MCF 10A (cell line): ENCODE measurements around the gene BICRAL. TPM values are rescaled to one million over a fixed set of nuclear protein-coding genes. Genes with fewer than 3 reads are reported as not detected.
"Not testable (repeated sequence)": the region's sequence is repeated elsewhere in the genome, so short reads cannot be mapped to it uniquely, and the experiment has no call there.

Experiments
- BruUV-seq: library from RNA; stranded (reverse); fragments of 400-500 nt; replicated peaks from 2 replicates; lab custom pipeline; 2021; lab: Mats Ljungman, UMichigan
- CTCF ChIA-PET: fragments of 300-600 bp; sonication (Branson Sonifier 250); formaldehyde crosslinking; extraction: SDS; loops from one replicate; lab custom pipeline; 2021; ENCODE audit warnings: antibody characterized with exemption, inconsistent platforms; lab: Yijun Ruan, JAX
- POLR2A ChIA-PET: fragments of 300-600, 350-650 bp; sonication (Branson Sonifier 250); formaldehyde crosslinking; extraction: SDS; loops from one replicate; lab custom pipeline; 2020; ENCODE audit warnings: antibody characterized with exemption, inconsistent platforms; lab: Yijun Ruan, JAX
- DNase-seq: peaks from one replicate; pipeline ENCODE4 v3.0.0-alpha.2; 2018; ENCODE audit not compliant: unreplicated experiment
- H3K27ac Mint-ChIP-seq: one replicate; pipeline ENCODE4 v1.8.0; 2022; ENCODE audit warnings: mild to moderate bottlenecking, low read depth, mixed read lengths; ENCODE audit not compliant: unreplicated experiment
- H3K27me3 Mint-ChIP-seq: one replicate; pipeline ENCODE4 v1.8.0; 2022; ENCODE audit warnings: mixed read lengths; ENCODE audit not compliant: insufficient read depth, unreplicated experiment
- H3K36me3 Mint-ChIP-seq: one replicate; pipeline ENCODE4 v1.8.0; 2022; ENCODE audit warnings: mild to moderate bottlenecking, moderate library complexity, mixed read lengths; ENCODE audit not compliant: insufficient read depth, unreplicated experiment
- H3K4me1 Mint-ChIP-seq: one replicate; pipeline ENCODE4 v1.8.0; 2022; ENCODE audit warnings: mixed read lengths; ENCODE audit not compliant: insufficient read depth, unreplicated experiment
- H3K4me3 Mint-ChIP-seq: one replicate; pipeline ENCODE4 v1.8.0; 2022; ENCODE audit warnings: mild to moderate bottlenecking, moderate library complexity, mixed read lengths; ENCODE audit not compliant: unreplicated experiment
- H3K9me3 Mint-ChIP-seq: one replicate; pipeline ENCODE4 v1.8.0; 2022; ENCODE audit warnings: mixed read lengths; ENCODE audit not compliant: unreplicated experiment
- CTCF ChIP-seq: fragments of 200-600 bp; IDR thresholded peaks from one replicate; pipeline ENCODE4 v1.8.0; 2022; ENCODE audit warnings: antibody characterized with exemption, mild to moderate bottlenecking; ENCODE audit not compliant: unreplicated experiment
- intact Hi-C: fragments of 100-400 bp; cut with micrococcal nuclease; formaldehyde crosslinking; loops from 2 replicates; pipeline ENCODE4 v1.14.1; 2022
- total RNA-seq: library from RNA; stranded (reverse); gene quantifications from 2 replicates; pipeline ENCODE4 v1.2.3, GENCODE V29; 2022

BICRAL gene
- total RNA-seq, 1 experiment from 2014 or later: 9.8 TPM

DNA sequence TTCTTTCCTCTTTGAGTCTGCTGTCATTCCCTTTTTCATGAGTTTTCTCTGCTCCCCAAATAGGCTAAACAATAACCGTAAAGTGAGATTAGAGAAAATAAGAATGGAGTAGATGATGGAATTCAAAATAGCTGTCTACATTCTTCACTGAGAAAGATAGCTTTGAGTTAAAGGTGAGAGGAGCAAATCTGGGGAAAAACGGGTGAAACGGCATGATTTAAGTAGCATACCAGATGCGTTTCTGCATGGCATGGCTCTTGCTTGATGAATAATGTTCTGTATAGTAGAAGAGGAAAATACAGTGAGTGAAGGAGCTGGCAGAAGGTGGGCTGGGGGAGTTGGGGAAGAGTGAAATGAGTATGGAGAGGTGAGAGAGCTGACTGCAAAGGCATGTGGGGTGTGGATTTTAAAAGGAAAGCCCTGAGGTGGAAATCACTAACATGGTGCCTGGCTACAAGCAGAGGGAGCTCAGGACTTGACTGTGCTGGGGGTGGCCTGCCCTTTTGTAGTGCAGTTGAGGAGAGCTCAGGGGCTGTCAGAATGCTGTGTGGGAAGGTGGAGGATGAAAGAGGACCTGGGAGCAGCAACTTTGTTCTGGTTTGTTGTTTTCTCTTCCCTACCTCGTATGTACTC lies 8.8 kb downstream of the BICRAL start:
- TF ChIP-seq CTCF: no peak
- DNase-seq: no peak
- CTCF ChIA-PET: no interaction called here
- intact Hi-C loops: no loop called here
- BruUV-seq: no TSS peak
- Mint-ChIP-seq H3K4me3 (no peak overlapping the region), H3K9me3 (no peaks in the 10 kb centered on the region), H3K36me3 (peaks cover 17% of the 10 kb centered on the region), H3K27ac (peak overlapping the region; percentile 84), H3K4me1 (peaks cover 17% of the 10 kb centered on the region), H3K27me3 (no peaks in the 10 kb centered on the region)
- POLR2A ChIA-PET: interaction anchor here (0.7 to 1.4 kb wide), 3 partner anchors 8 to 44 kb away, joined by 3 to 9 read pairs (median 5); partner anchors contain the start of gene TBCC

DNA sequence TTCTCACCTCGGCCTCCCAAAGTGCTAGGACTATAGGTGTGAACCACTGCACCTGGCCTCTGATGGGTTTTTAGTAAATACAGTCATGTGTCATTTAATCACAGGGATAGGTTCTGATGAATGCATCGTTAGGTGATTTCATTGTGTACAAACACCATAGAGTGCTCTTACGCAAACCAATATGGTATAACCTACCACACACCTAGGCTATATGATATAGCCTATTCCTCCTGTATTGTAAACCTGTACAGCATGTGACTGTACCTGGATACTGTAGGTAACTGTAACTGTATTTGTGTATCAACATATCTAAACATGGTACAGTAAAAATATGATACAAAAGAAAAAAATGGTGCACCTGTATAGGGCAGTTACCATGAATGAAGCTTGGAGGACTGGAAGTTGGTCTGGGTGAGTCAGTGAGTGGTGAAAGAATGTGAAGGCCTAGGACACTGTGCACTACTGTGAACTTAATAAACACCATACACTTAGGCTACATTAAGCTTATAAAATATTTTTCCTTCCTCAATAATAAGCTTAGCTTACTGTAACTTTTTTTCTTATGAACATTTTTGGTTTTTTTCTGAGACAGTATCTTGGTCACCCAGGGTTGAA lies 10.0 kb downstream of the BICRAL start:
- intact Hi-C loops: no loop called here
- no peaks in the 10 kb centered on the region for H3K9me3 Mint-ChIP-seq
- no TSS peak for BruUV-seq
- no peak overlapping the region for H3K4me3 Mint-ChIP-seq
- peaks cover 17% of the 10 kb centered on the region for H3K36me3 Mint-ChIP-seq
- POLR2A ChIA-PET: interaction anchor here (1.1 kb wide), 1 partner anchor 9 kb away, joined by 3 read pairs; no protein-coding TSS in a partner anchor
- DNase-seq: no peak
- H3K4me1 Mint-ChIP-seq: peaks cover 24% of the 10 kb centered on the region
- H3K27me3 Mint-ChIP-seq: no peaks in the 10 kb centered on the region
- CTCF ChIA-PET: interaction anchor here (0.6 to 0.7 kb wide), 2 partner anchors 21 to 1159 kb away, joined by 3 to 6 read pairs; no protein-coding TSS in a partner anchor
- no peak for TF ChIP-seq CTCF
- H3K27ac Mint-ChIP-seq: no peak overlapping the region

DNA sequence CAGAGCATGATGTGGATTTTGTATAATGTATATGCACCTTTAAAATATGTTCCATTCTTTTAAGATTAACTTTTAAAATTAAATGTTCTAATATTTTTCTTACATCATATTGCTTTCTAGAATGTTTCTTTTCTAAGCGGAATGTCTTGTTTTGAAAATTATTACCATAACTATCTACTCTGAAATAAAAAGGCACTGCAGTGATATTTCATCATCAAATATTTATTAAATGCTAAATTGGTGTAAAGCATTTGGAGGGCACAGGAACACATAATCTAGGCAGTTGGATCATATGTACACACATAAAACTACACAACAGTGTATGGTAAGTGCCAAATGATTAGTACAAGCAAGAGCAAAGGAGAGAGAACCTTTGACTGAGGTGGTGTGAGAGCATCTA lies 13.8 kb downstream of the BICRAL start:
- ChIA-PET POLR2A (interaction anchor here (1.8 kb wide), 1 partner anchor 11 kb away, joined by 7 read pairs; no protein-coding TSS in a partner anchor), CTCF (no interaction called here)
- no peak for DNase-seq
- intact Hi-C loops: no loop called here
- H3K27ac Mint-ChIP-seq: no peak overlapping the region
- H3K4me3 Mint-ChIP-seq: no peak overlapping the region
- no peaks in the 10 kb centered on the region for H3K9me3 Mint-ChIP-seq
- TF ChIP-seq CTCF: no peak
- H3K4me1 Mint-ChIP-seq: peaks cover 20% of the 10 kb centered on the region
- H3K27me3 Mint-ChIP-seq: no peaks in the 10 kb centered on the region
- peaks cover 2% of the 10 kb centered on the region for H3K36me3 Mint-ChIP-seq
- no TSS peak for BruUV-seq

DNA sequence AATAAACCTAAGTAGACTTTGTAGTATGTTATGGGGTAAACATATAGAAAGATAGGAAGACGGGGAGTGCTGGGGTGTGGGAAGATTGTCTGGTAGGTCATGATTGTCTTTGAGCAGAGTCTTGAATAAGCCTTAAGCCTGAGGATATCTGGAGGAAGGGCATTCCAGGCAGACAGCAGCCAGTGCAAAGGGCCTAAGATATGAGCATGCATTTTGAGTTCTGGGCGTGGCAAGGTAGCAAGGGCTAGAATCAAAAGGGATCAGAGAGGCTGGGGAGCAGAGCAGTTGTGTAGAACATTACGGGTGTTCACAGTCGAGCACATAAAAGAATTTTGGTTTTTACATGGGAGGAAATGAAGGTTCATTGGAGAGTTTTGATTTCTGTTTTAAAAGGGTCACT lies 14.3 kb downstream of the BICRAL start:
- no peaks in the 10 kb centered on the region for H3K9me3 Mint-ChIP-seq
- POLR2A ChIA-PET: interaction anchor here (1.2 to 2.1 kb wide), 2 partner anchors 10 to 12 kb away, joined by 3 to 12 read pairs; no protein-coding TSS in a partner anchor
- BruUV-seq: no TSS peak
- H3K27ac Mint-ChIP-seq: no peak overlapping the region
- H3K4me3 Mint-ChIP-seq: no peak overlapping the region
- peaks cover 19% of the 10 kb centered on the region for H3K4me1 Mint-ChIP-seq
- CTCF ChIA-PET: no interaction called here
- intact Hi-C loops: no loop called here
- no peaks in the 10 kb centered on the region for H3K27me3 Mint-ChIP-seq
- no peaks in the 10 kb centered on the region for H3K36me3 Mint-ChIP-seq
- DNase-seq: no peak
- no peak for TF ChIP-seq CTCF

- H3K4me3 Mint-ChIP-seq, H3K9me3 Mint-ChIP-seq, CTCF ChIA-PET, H3K27ac Mint-ChIP-seq, intact Hi-C loops, BruUV-seq, H3K36me3 Mint-ChIP-seq, H3K27me3 Mint-ChIP-seq, DNase-seq: not testable (repeated sequence)
- POLR2A ChIA-PET: interaction anchor here (0.7 to 2.1 kb wide), 7 partner anchors 11 to 52 kb away, joined by 3 to 12 read pairs (median 4); partner anchors contain the start of gene TBCC
- peaks cover 19% of the 10 kb centered on the region for H3K4me1 Mint-ChIP-seq
Observed at GRCh38 chr6:42797696-42798095, 15.8 kb downstream of the BICRAL start.
